NK-92 treated with Interleukin-12 subunit alpha and Interleukin-12 subunit beta, amount 100 ng/mL, for 24 hours (cell line): ENCODE measurements around the gene DNAH6.

Experiments
- DNase-seq: peaks from one replicate; lab custom pipeline; 2025; lab: John Stamatoyannopoulos, UW

DNAH6 gene

DNA sequence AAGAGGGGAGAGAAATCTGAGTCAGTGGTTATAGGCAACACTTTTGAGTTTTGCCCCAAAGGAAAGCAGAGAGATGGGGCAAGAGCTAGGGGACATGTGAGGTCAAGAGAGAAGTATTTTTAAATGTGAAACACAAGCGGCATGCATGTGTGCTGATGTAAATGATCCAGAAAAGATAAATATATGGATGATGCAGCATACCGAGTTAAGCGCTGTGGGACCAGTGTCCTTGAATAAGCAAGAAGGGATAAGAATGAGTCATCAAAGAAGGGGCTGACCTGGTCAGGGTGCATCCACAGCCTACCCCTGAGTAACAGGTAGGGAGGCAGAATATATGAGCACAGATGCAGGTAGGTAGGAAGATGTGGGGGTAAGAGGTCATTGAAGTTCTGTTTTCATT, 183.7 kb downstream of the DNAH6 start:
- no peak for DNase-seq

DNA sequence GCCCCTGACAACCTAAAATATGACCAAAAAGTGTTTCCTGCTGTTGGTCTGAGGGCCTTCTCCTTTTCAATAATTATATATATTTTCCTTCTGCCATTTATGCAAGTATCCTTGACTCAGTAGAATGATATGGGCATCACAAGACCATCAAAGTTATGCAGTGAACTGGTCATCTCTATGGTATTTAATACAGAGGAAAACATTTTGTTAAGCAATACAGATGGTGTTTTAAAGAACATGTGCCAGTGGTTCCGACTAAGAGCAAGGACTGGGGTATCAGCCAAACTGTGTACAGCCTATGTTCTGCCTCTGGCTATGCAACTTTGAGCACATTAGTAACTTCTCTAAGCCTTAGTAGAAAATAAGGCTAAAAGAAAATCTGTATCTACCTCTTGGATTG, 185.6 kb downstream of the DNAH6 start:
- no peak for DNase-seq

DNA sequence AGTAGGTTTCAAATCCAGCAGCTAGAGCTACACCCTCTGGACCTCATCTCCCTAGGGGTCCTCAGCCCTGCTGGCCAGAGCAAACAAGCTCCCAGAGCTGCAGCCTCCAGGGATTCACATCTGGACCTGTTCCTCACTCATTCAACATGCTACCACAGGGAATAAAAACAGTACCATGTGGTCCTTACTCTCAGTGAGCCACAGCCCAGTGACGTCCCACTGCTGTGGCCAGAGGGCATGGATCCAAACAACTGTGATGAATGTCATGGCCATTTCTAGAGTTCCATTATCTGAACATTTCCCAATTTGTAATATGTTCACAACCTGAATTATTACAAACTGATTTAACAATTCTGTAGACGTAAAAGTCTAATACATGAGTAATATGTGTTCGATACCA, 186.6 kb downstream of the DNAH6 start:
- DNase-seq, result no peak

DNA sequence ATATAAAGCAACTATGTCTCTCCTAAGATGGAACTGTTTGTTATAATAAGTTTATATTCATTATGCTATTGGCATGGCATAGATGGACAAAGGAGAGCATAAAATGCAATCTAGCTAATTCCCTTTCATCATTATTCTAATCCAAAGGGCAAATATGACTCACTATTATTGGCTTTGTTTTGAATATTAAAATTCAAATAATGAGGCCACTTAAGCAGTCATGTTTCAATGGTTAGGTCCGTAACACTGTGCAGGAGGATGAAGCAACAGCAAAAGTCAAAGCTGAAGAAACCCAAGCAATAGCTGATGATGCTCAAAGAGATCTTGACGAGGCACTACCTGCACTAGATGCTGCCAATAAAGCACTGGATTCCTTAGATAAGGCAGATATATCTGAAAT, 187.5 kb downstream of the DNAH6 start:
- DNase-seq, result no peak

DNA sequence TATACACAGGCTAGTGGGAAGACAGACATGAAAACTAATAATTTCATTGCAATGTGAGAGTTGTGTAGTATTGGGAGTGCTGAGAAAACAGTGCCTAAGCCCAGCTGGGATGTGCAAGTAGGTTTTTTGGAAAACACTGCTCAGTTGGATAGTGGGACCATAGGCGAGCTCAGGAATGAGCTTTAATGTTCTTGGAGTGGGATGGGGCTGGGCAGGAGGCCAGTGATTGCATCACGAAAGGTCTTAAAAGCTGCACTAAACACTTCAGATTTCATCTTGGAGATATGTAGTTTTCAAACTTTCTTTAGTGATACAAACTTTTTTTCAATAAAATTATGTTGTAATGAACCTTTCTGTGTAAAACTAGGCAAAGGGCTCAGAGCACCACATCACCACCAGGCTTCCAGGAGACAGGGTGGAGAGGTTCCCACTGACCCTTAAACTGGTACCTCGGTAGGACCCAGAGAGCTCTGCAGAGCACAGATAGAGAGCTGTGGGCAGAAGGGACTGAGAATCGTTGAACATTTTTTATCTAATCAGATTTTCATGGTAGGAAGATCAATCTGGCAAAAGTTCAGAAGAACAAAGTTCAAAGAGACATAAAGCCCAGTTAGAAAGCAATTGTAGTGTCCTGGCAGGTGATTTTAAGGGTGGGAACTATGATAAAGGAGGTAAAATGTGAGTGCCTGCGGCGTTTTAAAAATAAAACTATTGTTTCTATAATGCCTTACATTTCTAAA, 188.4 kb downstream of the DNAH6 start:
- no peak for DNase-seq

DNA sequence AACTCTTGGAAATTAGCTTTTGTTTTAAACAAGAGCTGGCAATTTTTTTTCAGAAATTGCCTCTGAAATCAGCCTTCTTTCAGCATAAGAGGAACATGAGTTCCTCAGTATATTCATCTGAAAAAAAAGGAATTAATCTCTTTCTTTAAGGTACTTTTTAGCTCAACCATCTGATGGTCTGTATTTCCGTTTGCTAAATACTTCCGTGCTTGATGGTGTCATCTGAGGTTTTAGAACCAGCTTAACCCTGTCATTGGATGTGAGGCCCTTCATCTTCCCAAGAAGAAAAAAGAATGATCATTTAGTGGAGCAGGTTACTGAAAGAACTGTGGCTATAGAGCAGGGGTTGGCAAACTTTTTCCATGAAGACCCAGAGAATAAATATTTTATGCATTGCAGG, 189.6 kb downstream of the DNAH6 start:
- DNase-seq, result no peak

DNA sequence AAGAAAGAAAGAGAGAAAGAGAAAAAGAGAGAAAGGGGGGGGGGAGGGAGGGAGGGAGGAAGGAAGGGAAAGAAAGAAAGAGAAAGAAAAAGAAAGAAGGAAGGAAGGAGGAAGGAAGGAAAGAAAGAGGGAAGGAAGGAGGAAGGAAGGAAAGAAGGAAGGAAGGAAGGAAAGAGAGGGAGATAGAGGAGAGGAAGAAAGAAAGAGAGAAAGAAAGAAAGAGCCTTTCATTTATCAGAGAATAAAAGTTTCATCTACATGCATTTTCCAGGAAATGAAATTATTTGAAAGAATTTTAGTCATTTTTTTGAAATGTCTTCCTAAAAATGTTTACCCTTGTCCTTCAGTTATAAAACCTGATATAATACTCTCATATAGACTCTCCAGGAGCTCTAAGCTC, 192.1 kb downstream of the DNAH6 start:
- DNase-seq, result no peak

DNA sequence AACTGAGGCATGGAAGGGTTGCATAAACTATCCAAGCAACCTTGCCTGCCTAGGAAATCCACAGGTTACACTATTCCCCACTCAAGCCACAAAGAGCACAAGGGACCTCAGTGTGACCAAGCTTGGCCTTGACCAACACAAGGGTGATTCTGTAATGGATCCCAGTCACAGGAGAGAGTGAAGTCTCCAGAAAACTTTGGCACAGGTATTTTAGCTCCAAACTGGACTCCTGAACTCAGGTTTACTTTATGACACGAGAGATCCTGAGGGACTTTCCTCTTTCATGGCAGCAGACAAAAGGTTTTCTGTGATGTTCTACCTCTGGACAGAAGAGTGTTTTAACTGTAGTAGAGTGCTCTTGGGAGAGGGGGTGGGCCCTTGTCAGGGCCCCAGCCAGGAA, 195.4 kb downstream of the DNAH6 start:
- no peak for DNase-seq

- no peak for DNase-seq
Observed at GRCh38 chr2:84713441-84713840, 197.1 kb downstream of the DNAH6 start.

DNA sequence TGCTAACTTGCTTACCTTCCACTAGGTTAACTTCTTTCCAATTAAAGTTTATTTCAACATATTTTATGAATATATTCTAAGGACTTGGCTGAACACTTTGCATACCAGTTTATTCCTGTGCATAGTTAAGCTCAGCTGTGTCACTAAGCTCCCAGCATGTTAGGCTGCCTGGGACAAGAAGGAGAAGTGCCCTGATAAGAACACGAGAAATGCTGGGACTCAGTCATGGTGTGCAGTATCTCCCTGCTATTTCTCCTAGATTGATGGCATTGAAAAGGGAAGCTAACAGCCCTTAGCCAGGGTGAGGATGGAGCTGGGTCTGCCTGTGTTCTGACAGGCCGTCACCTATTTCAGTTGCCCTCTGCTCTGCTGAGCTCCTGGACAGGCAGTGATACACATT, 200.3 kb downstream of the DNAH6 start:
- DNase-seq, result no peak

DNA sequence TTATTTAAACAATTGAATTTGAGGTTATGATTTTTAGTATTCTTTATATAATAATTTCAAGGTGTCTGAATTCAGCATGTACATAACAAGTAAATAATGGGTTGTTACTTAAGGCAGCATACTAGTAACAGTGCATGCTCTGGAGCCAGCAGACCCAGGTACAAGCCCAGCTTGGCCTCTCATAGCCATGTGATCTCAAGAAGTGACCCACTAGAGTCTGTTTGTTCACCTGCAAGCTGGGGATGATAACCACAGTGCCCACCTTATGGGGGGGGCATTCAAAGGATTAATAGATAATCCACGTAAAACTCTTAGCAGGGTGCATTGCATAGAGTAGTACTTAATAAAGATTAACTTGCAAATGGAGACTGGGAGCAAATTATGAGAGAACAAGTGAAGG, 201.0 kb downstream of the DNAH6 start:
- no peak for DNase-seq

DNA sequence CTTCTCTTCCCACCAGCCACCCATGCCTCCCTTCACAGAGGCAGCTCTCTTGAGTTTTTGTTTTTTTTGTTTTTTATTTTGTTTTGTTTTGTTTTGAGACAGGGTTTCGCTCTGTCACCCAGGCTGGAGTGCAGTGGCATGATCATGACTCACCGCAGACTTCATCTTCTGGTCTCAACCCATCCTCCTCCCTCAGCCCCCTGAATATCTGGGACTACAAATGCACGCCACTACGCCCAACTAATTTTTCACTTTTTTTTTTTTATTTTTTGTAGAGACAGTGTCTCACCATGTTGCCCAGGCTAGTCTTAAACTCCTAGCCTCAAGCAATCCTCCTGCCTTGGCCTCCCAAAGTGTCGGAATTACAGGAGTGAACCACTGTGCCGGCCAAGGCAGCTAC, 203.1 kb downstream of the DNAH6 start:
- DNase-seq, result no peak

DNA sequence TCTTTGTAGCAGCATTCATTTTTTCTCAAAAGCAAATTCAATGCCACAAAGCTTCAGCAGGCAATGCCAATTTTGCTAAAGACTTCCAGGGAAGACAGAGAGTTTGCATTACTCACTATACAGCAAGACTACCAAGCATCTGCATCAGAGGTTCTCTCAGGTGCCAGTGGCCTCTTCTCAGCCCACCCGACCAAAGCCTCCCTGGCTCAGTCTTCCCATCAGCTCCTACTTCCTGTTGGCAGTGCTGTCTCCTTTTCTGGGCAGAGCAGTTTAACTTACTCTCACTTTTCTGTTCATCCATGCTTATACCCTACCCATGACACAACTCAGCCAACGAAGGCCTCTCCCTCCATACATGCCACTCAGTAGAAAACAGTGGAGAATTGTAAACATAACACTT, 207.5 kb downstream of the DNAH6 start:
- no peak for DNase-seq

DNA sequence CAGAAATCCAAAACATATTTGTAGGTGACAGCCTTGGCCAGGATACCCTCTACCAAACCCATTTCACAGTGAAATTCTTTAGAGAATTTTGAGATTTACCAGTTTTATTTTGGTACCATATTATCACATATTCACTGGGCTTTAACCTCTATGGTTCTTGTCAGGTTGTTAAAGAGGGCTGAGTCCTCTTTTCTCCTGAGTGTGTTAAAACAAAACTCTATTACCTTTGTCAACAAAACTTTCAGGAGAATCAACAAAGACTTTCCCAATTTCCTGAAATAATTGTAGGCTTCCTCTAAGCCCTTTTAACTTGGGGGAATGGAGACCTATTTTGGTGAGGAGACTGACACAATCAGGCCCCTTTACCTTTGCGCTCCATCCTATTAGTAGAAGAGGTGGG, 209.4 kb downstream of the DNAH6 start:
- DNase-seq, result no peak

DNA sequence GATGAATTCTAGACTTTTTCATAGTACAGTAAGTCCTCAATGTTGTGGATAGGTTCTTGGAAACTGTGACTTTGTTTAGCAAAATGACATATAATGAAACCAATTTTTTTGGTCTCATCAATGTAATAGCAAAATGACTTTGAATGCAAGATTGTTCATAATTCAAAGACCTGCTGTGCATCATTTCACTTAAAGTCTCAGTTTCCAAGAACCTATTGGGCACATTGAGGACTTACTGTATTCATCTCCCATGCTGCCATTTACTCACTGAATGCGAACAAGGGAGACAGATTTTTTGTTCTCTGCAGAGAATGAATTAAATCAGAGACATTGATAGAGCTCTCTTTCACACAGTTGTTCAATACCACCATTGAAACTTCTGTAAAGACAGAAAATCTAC, 211.0 kb downstream of the DNAH6 start:
- DNase-seq, result no peak

DNA sequence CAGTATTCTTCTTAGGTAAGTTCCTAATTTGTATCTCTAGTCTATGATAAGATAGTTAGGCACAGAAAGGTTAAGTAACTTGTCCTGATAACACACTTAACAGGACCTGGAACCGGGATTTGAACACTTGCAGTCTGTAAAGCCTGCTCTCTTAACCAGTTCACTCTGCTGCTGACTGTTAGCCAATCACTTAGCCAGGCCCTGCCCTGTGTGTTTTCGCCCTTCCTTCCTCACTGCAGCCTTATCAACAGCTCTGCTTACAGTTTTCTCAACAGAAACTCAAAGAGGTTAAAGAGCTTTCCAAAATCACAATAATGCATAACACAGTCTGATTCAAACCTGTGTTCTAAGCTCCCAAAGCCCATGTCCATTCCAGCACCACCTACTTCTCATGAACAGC, 212.9 kb downstream of the DNAH6 start:
- DNase-seq, result no peak

- no peak for DNase-seq
Observed at GRCh38 chr2:84731185-84731584, 214.9 kb downstream of the DNAH6 start.

GRCh38 chr2:84732897-84733778, 216.8 kb downstream of the DNAH6 start:
- DNase-seq, result no peak

- no peak for DNase-seq
Observed at GRCh38 chr2:84735389-84735788, 219.1 kb downstream of the DNAH6 start.

DNA sequence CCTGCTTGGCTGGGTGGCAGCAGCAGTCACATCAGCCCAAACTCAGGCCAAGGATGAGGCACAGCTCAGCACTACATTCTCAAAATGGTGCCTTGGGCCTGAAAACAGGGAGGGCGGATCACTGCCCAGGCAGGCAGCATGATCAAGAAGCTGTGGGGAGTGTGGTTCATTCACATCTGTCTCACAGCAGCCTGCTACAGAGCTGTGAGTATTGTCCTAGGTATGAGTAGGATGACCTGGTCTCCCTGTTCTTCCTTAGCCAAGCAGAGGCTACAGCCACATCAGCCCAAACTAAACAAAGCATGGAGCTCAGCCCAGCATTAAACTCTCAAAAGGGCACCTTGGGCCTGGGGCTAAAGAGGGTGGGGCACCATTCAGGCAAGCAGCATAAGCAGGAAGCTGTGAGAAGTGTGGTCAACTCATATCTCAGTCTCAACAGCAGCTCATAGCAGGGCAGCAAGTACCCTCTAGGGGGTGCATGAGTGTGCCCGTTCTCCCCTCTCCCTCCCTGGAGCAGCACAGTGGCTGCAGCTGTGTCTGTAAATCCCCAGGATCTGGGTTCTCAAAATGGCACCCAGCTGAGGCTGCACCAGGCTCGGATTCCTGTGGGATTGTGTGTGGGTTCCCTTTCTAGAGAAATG, 225.0 kb downstream of the DNAH6 start:
- DNase-seq, result no peak

- no peak for DNase-seq
Observed at GRCh38 chr2:84748341-84748740, 232.0 kb downstream of the DNAH6 start.

DNA sequence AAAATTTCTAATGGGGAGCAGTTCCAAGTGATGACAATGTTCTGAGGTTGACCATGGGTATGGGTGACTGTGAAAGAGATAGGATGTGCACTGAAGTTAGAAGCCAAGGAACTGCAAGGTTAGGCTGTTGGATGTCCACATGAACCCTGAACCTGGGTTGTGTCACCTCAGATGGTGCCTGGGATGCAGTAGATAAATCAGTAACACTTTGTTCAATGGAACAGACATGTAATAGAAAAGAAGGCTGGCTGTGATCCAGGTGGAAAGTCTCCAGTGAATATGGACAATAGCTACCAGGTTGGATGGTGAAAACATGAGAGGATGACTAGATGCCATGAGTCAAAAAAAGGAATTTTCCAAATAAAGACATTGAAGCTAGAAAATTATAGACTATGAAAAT, 233.1 kb downstream of the DNAH6 start:
- DNase-seq, result no peak

DNA sequence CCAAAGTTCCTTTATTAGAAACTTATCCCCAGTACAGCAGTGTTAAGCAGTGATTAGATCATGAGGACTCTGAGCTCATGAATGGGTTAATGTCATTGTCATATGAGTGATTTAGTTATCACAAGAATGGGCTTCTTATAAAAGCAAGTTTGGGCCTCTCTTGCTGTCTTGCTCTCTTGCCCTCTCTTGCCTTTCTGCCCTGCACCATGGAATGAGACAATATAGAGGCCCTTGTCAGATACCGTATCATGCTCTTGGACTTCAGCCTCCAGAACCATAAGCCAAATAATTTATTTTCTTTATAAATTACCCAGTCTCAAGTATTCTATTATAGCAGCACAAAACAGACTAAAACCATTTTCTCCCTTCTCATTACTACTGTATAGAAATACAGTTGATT, 238.8 kb downstream of the DNAH6 start:
- DNase-seq, result no peak
